ENCODE data around the gene SUSD6.
"Not testable (repeated sequence)": the region's sequence is repeated elsewhere in the genome, so short reads cannot be mapped to it uniquely, and the experiment has no call there.

Gene SUSD6

DNA sequence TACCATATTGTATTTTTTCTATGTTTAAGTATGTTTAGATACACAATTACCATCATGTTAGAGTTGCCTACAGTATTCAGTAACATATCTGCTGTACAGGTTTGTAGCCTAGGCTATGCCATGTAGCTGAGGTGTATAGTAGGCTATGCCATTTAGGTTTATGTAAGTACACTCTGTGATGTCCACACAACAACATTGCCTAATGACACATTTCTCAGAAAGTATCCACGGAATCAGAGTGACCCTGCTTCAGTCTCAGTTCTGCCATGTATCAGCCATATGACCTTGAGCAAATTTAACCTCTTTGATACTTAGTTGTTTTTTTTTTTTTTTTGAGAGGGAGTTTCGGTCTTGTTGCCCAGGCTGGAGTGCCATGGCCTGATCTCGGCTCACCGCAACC is 12.7 kb downstream of the SUSD6 start:
- DNase-seq, result no peak

DNA sequence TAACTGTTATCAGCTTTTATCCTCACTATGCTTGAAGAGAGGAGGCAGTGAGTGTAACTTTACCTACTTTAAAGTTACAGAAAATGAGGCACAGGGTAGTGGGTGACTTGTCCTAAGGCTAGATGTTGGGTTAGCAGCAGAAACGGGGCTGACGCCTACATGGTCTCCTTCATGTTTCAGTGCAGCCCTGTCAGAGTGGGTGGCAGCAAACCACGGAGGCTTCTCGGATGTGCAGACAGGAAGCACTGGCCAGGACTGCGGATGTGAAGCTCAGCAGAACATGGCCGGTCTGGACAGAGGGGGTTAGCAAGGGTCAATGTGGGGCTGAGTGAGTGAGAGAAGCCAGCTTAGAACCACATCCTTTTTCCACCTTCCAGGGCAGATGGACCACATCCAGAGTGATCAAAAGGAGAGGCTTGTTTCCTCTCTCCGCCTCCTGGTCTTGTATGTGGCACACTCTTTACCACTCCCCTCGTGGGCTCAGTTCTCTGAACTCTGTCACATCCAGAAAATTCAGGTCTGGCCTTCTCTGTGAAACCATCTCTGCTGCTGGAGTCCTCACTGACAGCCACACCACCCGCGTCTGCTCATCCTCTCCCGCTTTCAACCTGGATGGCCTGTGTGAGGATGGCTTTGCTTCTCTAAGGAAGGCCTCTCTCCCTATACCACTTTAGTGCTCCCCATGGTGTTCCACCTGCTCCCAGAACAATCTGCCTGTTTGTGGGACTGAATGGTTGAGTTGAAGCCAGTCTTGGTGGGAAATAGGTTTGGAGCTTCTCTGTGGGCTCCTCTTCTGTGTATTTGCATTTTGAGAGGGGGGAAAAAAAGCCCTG is 14.1 kb downstream of the SUSD6 start:
- no peak for DNase-seq

DNA sequence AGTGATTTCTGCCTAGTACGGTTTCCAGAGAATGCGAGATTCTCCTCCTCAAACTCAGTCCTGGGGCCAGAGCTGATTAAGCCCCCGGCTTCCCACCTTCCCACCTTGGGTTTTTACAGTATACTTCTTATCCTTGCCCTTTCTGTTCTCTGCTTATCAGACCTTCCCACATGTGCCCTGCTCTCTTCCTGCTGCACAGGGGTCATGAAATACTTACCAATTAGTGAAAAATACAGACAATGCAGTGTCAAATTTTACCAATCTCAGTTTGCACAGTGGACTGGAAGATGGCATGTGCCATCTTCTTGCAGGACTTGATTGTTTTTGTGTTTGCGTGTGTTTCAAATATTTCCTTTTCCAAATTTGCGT is 14.7 kb downstream of the SUSD6 start:
- DNase-seq, result no peak

- DNase-seq, result peak; percentile 50
Observed at GRCh38 chr14:69629225-69630127, 18.1 kb downstream of the SUSD6 start.

- no peak for DNase-seq
Observed at GRCh38 chr14:69630360-69630759, 19.0 kb downstream of the SUSD6 start.

DNA sequence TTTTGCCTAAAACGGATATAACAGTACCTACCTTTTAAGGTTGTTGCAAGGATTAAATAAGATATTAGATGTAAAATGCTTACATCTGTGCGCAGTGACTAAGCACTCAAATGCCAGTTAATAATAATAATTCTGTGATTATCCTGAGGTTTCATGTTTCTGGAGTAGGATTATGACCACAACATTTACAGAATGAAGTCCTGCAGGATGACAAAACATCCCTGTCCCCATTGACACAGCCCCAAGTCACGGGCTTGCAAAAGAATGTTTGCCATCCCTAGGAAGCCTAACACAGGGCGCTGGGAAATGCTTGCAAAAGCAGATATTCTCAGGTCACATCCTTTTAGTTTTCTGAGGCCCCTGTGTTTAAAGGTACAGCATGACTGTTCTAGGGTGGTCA is 20.1 kb downstream of the SUSD6 start:
- peak; percentile 82 for DNase-seq

DNA sequence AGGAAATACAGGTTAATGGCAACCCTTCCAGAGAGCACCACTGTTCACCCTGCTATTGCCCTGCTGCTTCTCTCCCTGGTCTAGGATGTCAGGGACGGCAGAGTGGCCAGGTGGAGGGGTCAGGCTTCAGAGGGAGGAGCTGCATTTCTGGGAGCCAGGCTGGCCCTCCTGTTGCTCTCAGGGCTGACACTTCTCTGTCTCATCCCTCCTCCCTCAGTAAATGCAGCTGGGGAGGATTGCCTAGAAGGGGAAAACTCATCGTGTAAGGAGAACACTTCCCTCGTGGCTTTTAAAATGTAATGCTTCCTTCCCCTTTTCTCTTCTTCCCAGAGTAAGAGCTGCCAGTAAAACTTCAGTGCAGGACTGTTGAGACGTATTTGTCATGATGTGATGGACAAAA is 20.8 kb downstream of the SUSD6 start:
- DNase-seq, result no peak

GRCh38 chr14:69632593-69633151 is 21.3 kb downstream of the SUSD6 start:
- no peak for DNase-seq

- DNase-seq, result no peak
Observed at GRCh38 chr14:69633238-69633637, 21.8 kb downstream of the SUSD6 start.

DNA sequence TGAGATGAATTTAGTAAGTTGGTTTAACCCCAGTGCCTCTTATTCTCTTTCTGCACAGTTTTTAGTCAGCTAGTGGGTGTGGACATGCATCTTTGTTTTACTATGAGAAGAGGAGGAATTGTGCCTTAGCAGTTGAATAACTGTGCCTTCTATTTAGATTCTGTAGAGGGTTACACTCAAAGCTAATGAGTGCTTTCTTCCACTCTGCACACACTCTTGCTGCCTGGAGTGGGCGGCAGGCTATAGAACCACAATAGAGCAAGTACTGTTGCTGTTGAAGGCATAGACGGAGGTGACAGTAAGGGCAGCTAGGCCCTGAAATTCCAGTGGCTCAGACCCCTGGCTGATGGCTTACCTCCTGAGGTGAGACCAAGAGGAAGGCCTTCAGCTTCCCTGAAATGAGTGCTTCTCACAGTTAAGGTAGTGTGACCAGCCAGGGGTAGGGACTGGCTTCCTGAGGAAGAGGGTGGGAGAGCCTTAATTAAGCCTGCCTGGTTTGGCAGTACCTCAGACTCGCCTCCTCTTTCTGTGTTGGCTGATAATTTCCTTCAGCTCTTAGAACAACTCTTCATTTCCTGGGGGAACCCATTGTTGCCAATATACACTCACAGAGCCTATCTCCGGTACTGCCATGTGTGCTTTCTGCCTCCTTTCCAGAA is 24.7 kb downstream of the SUSD6 start:
- DNase-seq, result no peak

GRCh38 chr14:69636718-69637480 is 25.5 kb downstream of the SUSD6 start:
- DNase-seq, result no peak

DNA sequence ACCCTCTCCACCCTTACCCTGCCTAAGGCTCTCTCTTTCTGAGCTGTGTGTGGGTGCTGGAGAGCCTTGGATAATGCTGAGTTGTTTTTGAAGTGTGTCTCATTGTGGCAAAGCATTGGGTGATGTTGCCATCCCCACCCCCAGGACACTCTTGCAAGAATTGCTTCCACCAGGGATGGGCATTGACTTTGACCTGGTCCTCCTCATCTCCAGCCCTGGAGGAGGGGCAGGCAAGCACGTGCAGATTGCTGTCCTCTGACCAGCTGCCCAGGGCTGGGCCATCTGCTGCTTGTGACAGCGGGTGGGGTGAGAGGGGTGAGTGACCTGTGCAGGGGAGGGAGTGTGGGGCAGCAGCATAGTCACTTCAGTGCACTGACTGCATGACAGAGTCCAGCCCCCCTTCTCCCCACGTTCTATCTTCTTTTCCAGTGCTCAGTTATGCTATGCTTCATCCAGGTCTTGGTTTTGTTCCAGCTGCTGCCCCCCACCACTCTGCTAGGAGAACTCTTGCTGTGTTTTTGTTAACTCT is 26.2 kb downstream of the SUSD6 start:
- DNase-seq, result no peak

DNA sequence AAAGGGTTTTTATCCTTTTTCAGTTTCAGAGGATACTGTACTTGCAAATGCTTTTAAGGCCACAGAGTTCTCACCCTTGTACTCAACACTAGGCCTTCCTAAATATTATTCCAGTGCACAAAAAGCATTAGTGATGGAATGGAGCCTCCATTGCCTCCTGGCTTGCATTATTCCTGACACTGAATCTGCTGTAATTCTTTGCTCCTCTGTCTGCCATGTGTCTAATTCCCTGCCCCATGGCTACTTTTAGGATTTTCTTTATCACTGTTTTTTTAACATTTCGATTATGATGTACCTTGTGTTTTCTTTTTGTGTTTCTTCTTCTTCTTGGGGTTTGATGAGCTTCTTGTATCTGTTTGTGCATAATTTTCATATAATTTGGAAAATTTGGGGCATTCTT is 29.5 kb downstream of the SUSD6 start:
- DNase-seq, result no peak

DNA sequence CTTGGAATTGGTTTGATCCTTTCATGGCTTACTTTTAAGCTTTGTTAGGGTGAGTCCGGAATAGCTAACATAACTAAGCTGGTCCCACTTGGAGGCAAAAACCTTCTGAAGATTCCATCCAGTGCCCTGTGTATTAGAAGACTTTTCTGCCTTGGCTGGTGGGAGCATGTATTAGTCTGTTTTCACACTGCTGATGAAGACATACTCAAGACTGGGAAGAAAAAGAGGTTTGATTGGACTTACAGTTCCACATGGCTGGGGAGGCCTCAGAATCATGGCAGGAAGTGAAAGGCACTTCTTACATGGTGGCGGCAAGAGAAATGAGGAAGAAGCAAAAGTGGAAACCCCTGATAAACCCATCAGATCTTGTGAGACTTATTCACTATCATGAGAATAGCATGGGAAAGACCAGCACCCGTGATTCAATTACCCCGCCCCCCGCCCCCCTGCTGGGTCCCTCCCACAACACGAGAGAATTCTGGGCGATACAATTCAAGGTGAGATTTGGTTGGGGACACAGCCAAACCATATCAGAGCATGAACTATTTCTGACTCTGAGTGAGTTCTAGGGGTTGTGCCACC is 30.9 kb downstream of the SUSD6 start:
- not testable (repeated sequence) for DNase-seq

- DNase-seq, result no peak
Observed at GRCh38 chr14:69643430-69644200, 32.2 kb downstream of the SUSD6 start.

GRCh38 chr14:69644814-69645213 is 33.4 kb downstream of the SUSD6 start:
- no peak for DNase-seq

- DNase-seq, result no peak
Observed at GRCh38 chr14:69647213-69647612, 35.8 kb downstream of the SUSD6 start.

GRCh38 chr14:69647642-69648041 is 36.2 kb downstream of the SUSD6 start:
- not testable (repeated sequence) for DNase-seq

DNA sequence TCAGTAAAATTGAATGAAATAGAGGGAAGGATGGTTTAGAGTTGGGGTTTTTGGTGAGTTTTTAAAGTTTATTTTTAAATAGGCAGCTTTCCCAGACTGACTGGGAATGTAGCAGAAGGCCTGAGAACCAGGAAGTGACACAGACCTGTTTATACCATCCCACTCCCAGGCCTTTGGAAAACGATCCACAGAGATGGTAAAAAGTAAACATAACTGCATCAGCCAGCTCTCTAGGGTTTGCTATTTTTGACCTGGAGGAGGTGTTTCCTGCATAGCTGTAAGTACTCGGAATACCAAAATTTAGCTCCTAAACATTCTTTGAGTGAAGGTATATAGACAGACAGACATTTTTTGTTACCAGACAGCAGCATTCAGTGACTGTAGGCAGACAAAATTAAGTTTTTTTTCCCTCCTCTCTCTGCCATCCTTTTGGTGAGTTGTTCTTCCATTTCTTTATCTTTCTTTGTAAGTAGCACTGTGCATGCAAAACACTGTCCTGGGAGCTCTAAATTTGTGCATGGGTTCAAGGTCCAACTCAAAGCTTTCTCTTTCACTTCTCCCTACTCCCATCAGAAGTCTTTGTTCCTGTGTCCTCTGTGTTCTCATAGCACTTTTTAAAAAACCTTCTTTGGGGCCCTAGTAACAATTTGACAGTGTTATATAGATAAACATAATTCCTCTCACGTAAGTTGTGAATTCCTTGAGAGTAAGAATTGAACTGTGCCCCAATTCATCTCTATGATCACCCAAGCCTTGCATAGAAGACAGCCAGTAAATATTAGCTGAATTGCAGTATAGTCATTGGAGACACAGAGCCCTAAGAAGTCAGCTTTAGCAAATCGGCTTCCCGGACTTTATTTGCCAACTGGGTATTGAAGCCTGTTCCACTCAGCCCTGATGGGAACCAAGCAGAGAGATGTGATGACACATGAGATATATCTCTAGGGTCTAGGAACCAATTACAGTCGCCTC is 37.4 kb downstream of the SUSD6 start:
- DNase-seq, result peak; percentile 71
